T follicular helper cell (primary cell): Measurements from ENCODE around the gene EEFSEC.

Experiments used
- DNase-seq: peaks from one replicate; pipeline ENCODE4 v3.0.0-alpha.2; 2020; ENCODE audit warnings: low read depth

EEFSEC gene

GRCh38 chr3:128349963-128350599 is 196.8 kb downstream of the EEFSEC start:
- no peak for DNase-seq

- DNase-seq: no peak
These were observed 198.3 kb downstream of the EEFSEC start for GRCh38 chr3:128351546-128351945.

- no peak for DNase-seq
These were observed 199.0 kb downstream of the EEFSEC start for GRCh38 chr3:128352326-128352725.

- DNase-seq: no peak
These were observed 200.2 kb downstream of the EEFSEC start for GRCh38 chr3:128353361-128353965.

- DNase-seq: no peak
These were observed 200.9 kb downstream of the EEFSEC start for GRCh38 chr3:128353991-128354687.

- no peak for DNase-seq
These were observed 201.7 kb downstream of the EEFSEC start for GRCh38 chr3:128354788-128355542.

- no peak for DNase-seq
These were observed 202.2 kb downstream of the EEFSEC start for GRCh38 chr3:128355543-128355919.

GRCh38 chr3:128356822-128357221 is 203.5 kb downstream of the EEFSEC start:
- DNase-seq: no peak

- DNase-seq: no peak
These were observed 204.3 kb downstream of the EEFSEC start for GRCh38 chr3:128357538-128357937.

GRCh38 chr3:128358156-128358895 is 205.0 kb downstream of the EEFSEC start:
- DNase-seq: no peak

- DNase-seq: no peak
These were observed 205.9 kb downstream of the EEFSEC start for GRCh38 chr3:128359060-128359664.

GRCh38 chr3:128359846-128360642 is 206.8 kb downstream of the EEFSEC start:
- no peak for DNase-seq

GRCh38 chr3:128360705-128361271 is 207.5 kb downstream of the EEFSEC start:
- no peak for DNase-seq

GRCh38 chr3:128362026-128362965 is 209.0 kb downstream of the EEFSEC start:
- no peak for DNase-seq

- DNase-seq: no peak
These were observed 211.0 kb downstream of the EEFSEC start for GRCh38 chr3:128364291-128364690.

- no peak for DNase-seq
These were observed 211.6 kb downstream of the EEFSEC start for GRCh38 chr3:128364808-128365360.

- DNase-seq: no peak
These were observed 212.9 kb downstream of the EEFSEC start for GRCh38 chr3:128366136-128366535.

- DNase-seq: no peak
These were observed 213.4 kb downstream of the EEFSEC start for GRCh38 chr3:128366652-128367051.

- DNase-seq: no peak
These were observed 213.9 kb downstream of the EEFSEC start for GRCh38 chr3:128367221-128367620.
